ENCODE measurements around the gene SCARF2. TPM values are rescaled to one million over a fixed set of nuclear protein-coding genes. Genes with fewer than 3 reads are reported as not detected.
"Not testable (repeated sequence)": the region's sequence is repeated elsewhere in the genome, so short reads cannot be mapped to it uniquely, and the experiment has no call there.

The SCARF2 gene
- total and polyA plus RNA-seq, 12 donors = 1.8 to 5.3 (median 3.3) TPM

- DNase-seq (no peak), ATAC-seq (no peak)
- H3K4me3 ChIP-seq = no peak overlapping the region
- H3K4me1 ChIP-seq = peaks cover 0 to 10% (median 5%) of the 10 kb centered on the region in 9 donors
- intact Hi-C loops (cut with DNase I) = no loop called here
- H3K27me3 ChIP-seq = no peaks in the 10 kb centered on the region
- TF ChIP-seq CTCF (IDR thresholded peaks at IDR 0.05) = no peak
- 92% methylated on average over 11 of the region's 11 CpGs for WGBS, 2 donors
- H3K36me3 ChIP-seq = peaks cover 0 to 34% (median 3%) of the 10 kb centered on the region in 9 donors
- no peaks in the 10 kb centered on the region for H3K9me3 ChIP-seq
- H3K27ac ChIP-seq = no peak overlapping the region
Measured at GRCh38 chr22:20472629-20473442, 35.2 kb upstream of the SCARF2 start.

DNA sequence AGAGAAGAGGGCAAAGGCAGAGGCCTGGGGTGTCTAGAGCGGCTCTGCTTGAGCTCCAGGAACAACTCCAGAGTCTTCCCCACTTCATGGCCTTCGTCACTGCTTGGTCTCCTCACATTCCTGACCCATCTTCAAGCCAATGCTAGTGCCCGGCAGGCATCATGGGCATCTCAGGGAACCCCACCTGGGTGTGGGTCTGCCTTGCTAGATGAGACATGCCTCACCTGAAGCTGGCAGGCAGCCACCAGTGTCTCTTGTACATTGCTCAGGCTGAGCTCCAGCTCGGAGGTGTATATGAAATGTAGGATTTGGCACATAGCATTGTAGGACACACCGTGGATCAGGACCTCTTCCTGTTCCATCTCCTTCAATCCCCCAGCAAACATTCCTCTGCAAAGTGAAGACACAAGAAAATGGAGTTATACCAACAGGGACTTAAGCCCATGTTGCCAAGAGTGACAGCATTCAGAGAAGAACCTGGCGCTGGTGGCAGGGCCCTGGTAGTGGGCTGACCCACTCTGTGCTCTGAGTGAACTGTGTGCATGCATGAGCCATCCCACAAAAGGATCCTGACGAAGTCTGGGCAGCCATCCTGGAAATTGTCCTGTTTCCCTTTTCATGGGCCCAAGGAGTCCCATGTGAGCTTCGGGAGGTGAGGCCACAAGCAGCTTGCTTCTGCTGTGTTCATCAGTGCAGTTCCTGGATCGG lies 33.7 kb upstream of the SCARF2 start:
- intact Hi-C loops (cut with DNase I) = no loop called here
- no peaks in the 10 kb centered on the region for H3K9me3 ChIP-seq

GRCh38 chr22:20470525-20470924 lies 32.9 kb upstream of the SCARF2 start:
- ATAC-seq; H3K4me3 ChIP-seq; DNase-seq; intact Hi-C loops (cut with DNase I); H3K9me3 ChIP-seq; H3K27me3 ChIP-seq; H3K27ac ChIP-seq; H3K4me1 ChIP-seq: not testable (repeated sequence)
- 97 to 98% methylated on average over 2 of the region's 2 CpGs for WGBS, 2 donors
- peaks cover 0 to 35% (median 3%) of the 10 kb centered on the region in 9 donors for H3K36me3 ChIP-seq

More for the DNA sequence above, 33.7 kb upstream of the SCARF2 start:
- no peak for TF ChIP-seq CTCF (IDR thresholded peaks at IDR 0.05)
- Histone ChIP-seq H3K4me1 (peaks cover 0 to 9% (median 5%) of the 10 kb centered on the region in 9 donors), H3K36me3 (peaks cover 0 to 34% (median 3%) of the 10 kb centered on the region in 9 donors), H3K27me3 (no peaks in the 10 kb centered on the region), H3K4me3 (no peak overlapping the region), H3K27ac (no peak overlapping the region)
- ATAC-seq = no peak
- WGBS, 2 donors = 94 to 95% methylated on average over 9 of the region's 9 CpGs
- DNase-seq = no peak

- WGBS, 2 donors = 82 to 86% methylated on average over 6 of the region's 6 CpGs
- DNase-seq = no peak
- H3K4me3 ChIP-seq = no peak overlapping the region
- H3K36me3 ChIP-seq = peaks cover 0 to 47% (median 8%) of the 10 kb centered on the region in 9 donors
- peaks cover 0 to 11% (median 0%) of the 10 kb centered on the region in 9 donors for H3K4me1 ChIP-seq
- no peak for ATAC-seq
- H3K27me3 ChIP-seq = no peaks in the 10 kb centered on the region
- H3K27ac ChIP-seq = no peak overlapping the region
- intact Hi-C loops (cut with DNase I) = no loop called here
- no peaks in the 10 kb centered on the region for H3K9me3 ChIP-seq
- no peak for TF ChIP-seq CTCF (IDR thresholded peaks at IDR 0.05)
Measured at GRCh38 chr22:20469110-20469868, 31.7 kb upstream of the SCARF2 start.

Data from heart right ventricle (tissue), 16 donors.